Measurements from ENCODE around the gene TMOD2. TPM values are rescaled to one million over a fixed set of nuclear protein-coding genes. Genes with fewer than 3 reads are reported as not detected.

TMOD2 gene
- total and polyA plus RNA-seq, 9 donors = 5.3 to 14.0 (median 6.2) TPM

DNA sequence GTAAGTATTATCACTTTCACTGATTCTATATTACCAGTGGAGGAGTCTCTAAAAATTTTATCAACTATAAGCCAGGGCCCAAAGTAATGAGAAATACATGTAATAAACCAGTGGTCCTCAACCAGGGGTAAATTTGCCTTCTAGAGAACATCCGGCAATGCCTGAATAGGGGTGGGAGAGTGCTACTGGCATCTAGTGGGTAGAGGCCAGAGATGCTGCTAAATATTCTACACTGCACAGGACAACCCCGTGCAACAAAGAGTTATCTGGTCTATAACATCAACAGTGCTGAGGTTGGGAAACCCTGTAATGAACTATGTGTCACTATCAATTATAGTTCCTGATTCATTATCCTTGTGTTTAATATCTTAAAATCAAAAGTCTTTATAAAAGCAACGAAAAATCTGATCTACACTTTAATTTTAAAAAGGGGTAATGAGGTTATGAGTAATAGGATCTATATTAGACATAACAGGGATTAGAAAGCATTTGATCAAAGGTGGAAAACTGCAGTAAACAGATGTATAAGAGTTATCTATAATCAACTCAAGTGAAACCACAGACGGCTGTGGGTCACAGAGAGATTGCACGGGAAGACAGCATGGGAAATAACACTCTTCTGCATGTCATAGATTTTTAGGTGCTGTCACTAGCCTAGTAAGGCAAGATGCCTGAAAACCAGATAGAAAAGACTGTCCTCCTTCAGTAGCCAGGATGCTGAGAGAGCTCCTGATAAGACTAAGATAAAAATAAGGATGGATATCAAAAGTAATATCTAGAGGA lies 16.0 kb upstream of the TMOD2 start:
- no peaks in the 10 kb centered on the region for H3K27me3 ChIP-seq (ENCODE audit: control insufficient read depth, insufficient read depth, low read length)
- H3K9me3 ChIP-seq (replicated peaks; ENCODE audit: control insufficient read depth, low read depth, low read length) = no peaks in the 10 kb centered on the region
- H3K36me3 ChIP-seq (ENCODE audit: control insufficient read depth, insufficient read depth, low read length) = no peaks in the 10 kb centered on the region
- peaks cover 13% of the 10 kb centered on the region for H3K4me1 ChIP-seq (ENCODE audit: control insufficient read depth, insufficient read depth, low read length)
- no peak for DNase-seq
- 60% methylated on average over 1 of the region's 5 CpGs for WGBS (ENCODE audit: insufficient coverage)
- no peak overlapping the region for H3K27ac ChIP-seq (ENCODE audit: low read length)
- H3K4me3 ChIP-seq (ENCODE audit: low read length) = no peak overlapping the region

DNA sequence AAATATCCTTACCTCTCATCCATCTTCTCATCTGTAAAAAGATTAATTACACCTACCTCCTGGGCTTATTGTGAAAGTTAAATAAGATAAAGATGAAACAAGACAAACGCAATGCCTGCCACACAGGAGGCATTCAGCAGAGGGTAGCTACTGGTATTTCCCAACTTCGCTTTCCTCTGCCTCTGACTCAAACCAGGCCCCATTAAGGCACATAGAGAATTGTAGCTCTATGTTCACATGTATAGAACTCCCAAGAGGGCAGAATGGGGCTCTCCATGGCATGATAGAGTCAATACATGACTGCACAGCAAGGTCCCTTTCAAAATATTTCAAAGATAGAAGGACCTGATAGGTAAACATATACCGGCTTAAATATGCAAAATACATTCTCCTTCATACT lies 15.3 kb upstream of the TMOD2 start:
- Histone ChIP-seq H3K9me3 (replicated peaks; ENCODE audit: control insufficient read depth, low read depth, low read length) (no peaks in the 10 kb centered on the region), H3K4me1 (ENCODE audit: control insufficient read depth, insufficient read depth, low read length) (peaks cover 13% of the 10 kb centered on the region), H3K36me3 (ENCODE audit: control insufficient read depth, insufficient read depth, low read length) (no peaks in the 10 kb centered on the region), H3K27ac (ENCODE audit: low read length) (no peak overlapping the region), H3K4me3 (ENCODE audit: low read length) (no peak overlapping the region), H3K27me3 (ENCODE audit: control insufficient read depth, insufficient read depth, low read length) (no peaks in the 10 kb centered on the region)
- no CpG with 5 or more reads among the region's 3 CpGs for WGBS (ENCODE audit: insufficient coverage)
- DNase-seq = no peak

DNA sequence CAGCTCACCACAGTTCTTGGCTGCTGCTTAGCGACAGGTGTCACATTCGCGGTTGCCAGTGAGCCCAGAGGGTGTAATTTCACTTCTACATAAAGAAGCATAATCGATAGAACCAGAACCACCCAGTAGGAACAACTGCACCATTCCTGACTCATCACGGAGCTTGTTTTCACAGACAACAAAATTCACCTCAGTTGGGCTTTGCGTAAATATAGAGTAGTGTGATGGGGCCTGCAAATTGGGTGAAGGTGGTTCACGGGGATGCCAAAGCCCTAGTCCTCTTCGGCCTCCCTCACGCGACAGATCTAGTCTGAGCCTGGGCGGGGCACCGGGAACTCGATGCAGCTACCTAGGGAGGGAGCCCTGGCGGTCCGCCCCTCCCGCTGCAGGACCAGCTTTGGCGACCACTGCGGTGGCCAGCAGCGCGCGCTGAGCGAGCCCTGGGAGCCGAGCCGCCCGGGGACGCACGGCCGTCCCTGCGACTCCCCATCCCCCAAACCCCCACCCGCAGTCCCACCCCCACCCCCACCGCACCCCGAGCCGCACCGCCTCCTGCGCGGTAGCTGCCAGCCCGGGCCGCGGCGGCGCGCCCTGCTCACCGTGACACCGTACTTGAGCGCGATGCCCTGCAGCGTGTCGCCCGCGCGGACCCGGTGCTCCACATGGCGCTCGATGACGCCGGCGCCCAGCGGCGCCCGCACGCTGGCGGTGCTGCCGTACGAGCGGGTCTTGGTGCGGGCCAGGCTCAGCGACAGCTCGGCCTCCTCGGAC lies 14.5 kb upstream of the TMOD2 start:
- peaks cover 9% of the 10 kb centered on the region for H3K4me1 ChIP-seq (ENCODE audit: control insufficient read depth, insufficient read depth, low read length)
- H3K27ac ChIP-seq (ENCODE audit: low read length) = peak overlapping the region; percentile 35
- WGBS (ENCODE audit: insufficient coverage) = 1% methylated on average over 41 of the region's 69 CpGs
- no peaks in the 10 kb centered on the region for H3K27me3 ChIP-seq (ENCODE audit: control insufficient read depth, insufficient read depth, low read length)
- peak overlapping the region; percentile 68 for H3K4me3 ChIP-seq (ENCODE audit: low read length)
- peak; percentile 41 for DNase-seq
- H3K36me3 ChIP-seq (ENCODE audit: control insufficient read depth, insufficient read depth, low read length) = no peaks in the 10 kb centered on the region
- no peaks in the 10 kb centered on the region for H3K9me3 ChIP-seq (replicated peaks; ENCODE audit: control insufficient read depth, low read depth, low read length)

DNA sequence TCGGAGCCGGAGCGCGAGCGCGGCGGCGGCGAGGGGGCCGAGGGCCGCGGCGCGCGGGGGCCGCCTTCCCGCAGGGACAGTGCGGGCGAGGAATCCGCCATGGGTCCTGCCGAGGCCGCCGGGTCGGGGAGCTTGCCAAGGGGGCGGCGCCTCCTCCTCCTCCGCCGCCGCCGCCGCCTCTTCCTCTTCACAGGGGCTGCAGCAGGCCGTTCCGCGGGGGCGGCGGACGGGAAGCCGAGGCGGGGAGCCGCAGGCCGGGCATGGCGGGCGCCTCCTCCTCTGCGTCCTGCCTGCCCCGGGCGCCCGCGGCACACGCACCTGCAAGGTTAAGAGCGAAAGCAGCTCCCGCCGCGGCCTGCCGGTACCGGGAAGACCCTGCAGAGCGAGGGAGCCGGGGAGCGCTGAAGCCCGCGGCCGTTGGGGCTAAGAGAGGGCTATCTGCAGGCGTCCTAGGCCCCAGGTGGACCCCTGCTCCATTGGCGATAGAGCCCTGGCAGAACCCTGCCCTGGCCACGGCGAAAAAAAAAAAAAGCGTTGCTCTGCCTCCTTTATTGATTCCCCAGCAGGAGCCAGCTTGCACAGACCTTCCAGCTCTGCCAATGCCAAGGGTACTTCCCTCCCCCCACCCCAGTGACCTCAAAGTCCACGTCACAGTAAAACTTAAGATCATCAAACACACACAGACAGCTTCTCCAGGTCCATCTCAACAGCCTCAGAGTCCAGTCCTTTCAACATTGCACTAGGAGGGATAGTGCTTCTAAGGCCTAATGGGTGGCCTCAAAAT lies 13.7 kb upstream of the TMOD2 start, which contains the start of gene LYSMD2:
TSS of gene LYSMD2 (minus strand) at position 134 of the 784 bp plus-strand sequence. CDS start at position 101, 33 bp downstream.
- Histone ChIP-seq H3K4me3 (ENCODE audit: low read length) (peak within 1 kb of the TSS; percentile 68), H3K27me3 (ENCODE audit: control insufficient read depth, insufficient read depth, low read length) (peaks cover 3% of the 10 kb centered on the region), H3K9me3 (replicated peaks; ENCODE audit: control insufficient read depth, low read depth, low read length) (no peaks in the 10 kb centered on the region), H3K4me1 (ENCODE audit: control insufficient read depth, insufficient read depth, low read length) (peaks cover 6% of the 10 kb centered on the region), H3K36me3 (ENCODE audit: control insufficient read depth, insufficient read depth, low read length) (no peaks in the 10 kb centered on the region), H3K27ac (ENCODE audit: low read length) (peak within 1 kb of the TSS; percentile 47)
- under 1% methylated on average over 60 of the region's 67 CpGs for WGBS (ENCODE audit: insufficient coverage)
- DNase-seq = peak; percentile 90

DNA sequence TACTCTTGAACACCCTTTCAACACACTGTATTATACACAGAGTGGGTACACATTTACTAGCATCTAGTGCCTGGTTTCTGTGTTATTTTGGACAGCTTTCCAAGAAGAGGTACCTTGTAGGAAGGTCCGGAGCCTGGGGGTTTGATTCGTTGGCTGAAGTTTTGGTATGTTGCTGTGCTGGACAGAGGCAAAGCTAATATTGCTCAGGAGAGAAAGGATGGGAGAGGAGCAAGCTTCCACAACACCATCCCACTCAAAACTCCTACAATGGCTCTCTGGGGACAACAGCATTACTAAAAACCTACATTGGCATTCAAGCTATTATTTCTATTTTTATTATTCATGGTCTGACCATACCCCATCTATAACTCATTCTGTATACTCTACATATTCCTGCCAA lies 12.8 kb upstream of the TMOD2 start:
- no peaks in the 10 kb centered on the region for H3K36me3 ChIP-seq (ENCODE audit: control insufficient read depth, insufficient read depth, low read length)
- peaks cover 3% of the 10 kb centered on the region for H3K27me3 ChIP-seq (ENCODE audit: control insufficient read depth, insufficient read depth, low read length)
- H3K4me1 ChIP-seq (ENCODE audit: control insufficient read depth, insufficient read depth, low read length) = peaks cover 6% of the 10 kb centered on the region
- no peak for DNase-seq
- H3K4me3 ChIP-seq (ENCODE audit: low read length) = no peak overlapping the region
- no CpG with 5 or more reads among the region's 2 CpGs for whole genome bisulfite sequencing (ENCODE audit: insufficient coverage)
- H3K9me3 ChIP-seq (replicated peaks; ENCODE audit: control insufficient read depth, low read depth, low read length) = no peaks in the 10 kb centered on the region
- H3K27ac ChIP-seq (ENCODE audit: low read length) = no peak overlapping the region

DNA sequence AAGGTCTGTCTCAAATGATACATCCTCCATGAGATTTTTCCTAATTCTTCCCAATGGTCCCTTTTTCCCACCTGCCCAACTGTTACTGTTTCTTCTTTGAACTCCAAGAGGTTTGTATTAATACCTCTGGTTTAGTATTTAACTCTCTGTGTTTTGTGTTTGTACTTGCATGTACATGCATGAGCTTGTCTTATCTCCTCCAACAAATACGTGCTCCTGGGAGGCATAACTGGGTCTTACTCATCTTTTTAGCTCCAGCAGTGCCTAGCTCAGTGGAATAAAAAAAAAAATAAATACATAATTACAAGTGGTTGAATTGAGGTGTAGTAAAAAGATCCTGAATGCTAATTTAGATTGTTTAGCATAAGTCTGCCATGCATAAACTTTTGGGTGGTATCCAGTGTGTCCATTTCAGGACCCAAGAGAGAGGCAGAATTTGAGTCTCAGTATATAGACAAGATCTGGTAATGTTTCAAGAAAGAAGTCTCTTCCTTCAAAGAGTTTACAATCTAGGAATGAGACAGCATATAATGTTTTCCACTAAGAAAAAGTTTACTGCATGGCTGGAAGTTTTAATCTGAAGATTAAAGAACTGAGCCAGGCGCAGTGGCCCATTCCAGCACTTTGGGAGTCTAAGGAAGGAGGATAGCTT lies 12.2 kb upstream of the TMOD2 start:
- WGBS (ENCODE audit: insufficient coverage) = 100% methylated on average over 1 of the region's 2 CpGs

DNA sequence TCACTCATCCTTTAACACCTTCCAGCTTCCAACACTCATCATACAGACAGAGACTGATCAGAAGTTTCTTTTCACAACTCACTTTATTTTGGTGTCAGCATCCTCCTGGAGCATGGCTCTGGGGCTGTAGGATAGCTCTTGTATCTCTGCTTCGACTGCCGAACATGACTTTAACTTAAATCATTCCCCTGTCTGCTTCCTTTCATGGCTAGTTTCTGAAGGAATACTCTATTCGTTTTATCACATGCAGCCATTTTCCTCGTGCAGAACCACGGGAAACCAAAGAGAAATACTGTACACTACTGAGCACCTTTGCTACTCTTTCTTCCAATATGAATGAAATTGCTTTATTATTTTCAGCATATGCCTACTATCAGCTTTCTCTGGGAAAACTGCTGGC lies 2.1 kb upstream of the TMOD2 start:
- no peak for DNase-seq
- no peaks in the 10 kb centered on the region for H3K36me3 ChIP-seq (ENCODE audit: control insufficient read depth, insufficient read depth, low read length)
- no peak overlapping the region for H3K27ac ChIP-seq (ENCODE audit: low read length)
- WGBS (ENCODE audit: insufficient coverage) = 56% methylated on average over 3 of the region's 5 CpGs
- peaks cover 12% of the 10 kb centered on the region for H3K4me1 ChIP-seq (ENCODE audit: control insufficient read depth, insufficient read depth, low read length)
- H3K9me3 ChIP-seq (replicated peaks; ENCODE audit: control insufficient read depth, low read depth, low read length) = no peaks in the 10 kb centered on the region
- H3K27me3 ChIP-seq (ENCODE audit: control insufficient read depth, insufficient read depth, low read length) = peaks cover 26% of the 10 kb centered on the region
- no peak overlapping the region for H3K4me3 ChIP-seq (ENCODE audit: low read length)

More for the DNA sequence above, 12.2 kb upstream of the TMOD2 start:
- H3K27ac ChIP-seq (ENCODE audit: low read length) = no peak overlapping the region
- peaks cover 6% of the 10 kb centered on the region for H3K4me1 ChIP-seq (ENCODE audit: control insufficient read depth, insufficient read depth, low read length)
- DNase-seq = no peak
- peaks cover 3% of the 10 kb centered on the region for H3K27me3 ChIP-seq (ENCODE audit: control insufficient read depth, insufficient read depth, low read length)
- H3K36me3 ChIP-seq (ENCODE audit: control insufficient read depth, insufficient read depth, low read length) = no peaks in the 10 kb centered on the region
- no peaks in the 10 kb centered on the region for H3K9me3 ChIP-seq (replicated peaks; ENCODE audit: control insufficient read depth, low read depth, low read length)
- H3K4me3 ChIP-seq (ENCODE audit: low read length) = no peak overlapping the region

DNA sequence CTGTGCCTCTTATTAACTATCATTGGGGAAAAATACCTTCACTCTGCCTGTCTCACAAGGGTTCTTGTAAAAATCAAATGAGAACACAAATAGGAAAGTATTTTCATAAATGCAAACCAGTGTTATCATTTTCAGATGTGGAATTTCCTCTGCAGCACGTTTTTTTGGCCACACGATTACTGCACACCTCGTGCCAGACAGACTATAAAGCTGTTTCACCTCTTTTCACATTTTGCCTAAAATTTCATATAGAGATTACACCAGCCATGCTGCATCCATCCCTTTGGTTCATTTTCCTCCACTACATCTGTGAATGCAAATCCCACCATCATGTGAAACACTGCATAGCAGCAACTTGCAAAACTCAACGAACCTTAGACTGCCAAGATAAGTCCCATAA lies 1.2 kb upstream of the TMOD2 start:
- Histone ChIP-seq H3K36me3 (ENCODE audit: control insufficient read depth, insufficient read depth, low read length) (no peaks in the 10 kb centered on the region), H3K27ac (ENCODE audit: low read length) (no peak overlapping the region), H3K4me1 (ENCODE audit: control insufficient read depth, insufficient read depth, low read length) (peaks cover 12% of the 10 kb centered on the region), H3K27me3 (ENCODE audit: control insufficient read depth, insufficient read depth, low read length) (peaks cover 26% of the 10 kb centered on the region), H3K9me3 (replicated peaks; ENCODE audit: control insufficient read depth, low read depth, low read length) (no peaks in the 10 kb centered on the region), H3K4me3 (ENCODE audit: low read length) (no peak overlapping the region)
- 40% methylated on average over 1 of the region's 4 CpGs for WGBS (ENCODE audit: insufficient coverage)
- DNase-seq = no peak

DNA sequence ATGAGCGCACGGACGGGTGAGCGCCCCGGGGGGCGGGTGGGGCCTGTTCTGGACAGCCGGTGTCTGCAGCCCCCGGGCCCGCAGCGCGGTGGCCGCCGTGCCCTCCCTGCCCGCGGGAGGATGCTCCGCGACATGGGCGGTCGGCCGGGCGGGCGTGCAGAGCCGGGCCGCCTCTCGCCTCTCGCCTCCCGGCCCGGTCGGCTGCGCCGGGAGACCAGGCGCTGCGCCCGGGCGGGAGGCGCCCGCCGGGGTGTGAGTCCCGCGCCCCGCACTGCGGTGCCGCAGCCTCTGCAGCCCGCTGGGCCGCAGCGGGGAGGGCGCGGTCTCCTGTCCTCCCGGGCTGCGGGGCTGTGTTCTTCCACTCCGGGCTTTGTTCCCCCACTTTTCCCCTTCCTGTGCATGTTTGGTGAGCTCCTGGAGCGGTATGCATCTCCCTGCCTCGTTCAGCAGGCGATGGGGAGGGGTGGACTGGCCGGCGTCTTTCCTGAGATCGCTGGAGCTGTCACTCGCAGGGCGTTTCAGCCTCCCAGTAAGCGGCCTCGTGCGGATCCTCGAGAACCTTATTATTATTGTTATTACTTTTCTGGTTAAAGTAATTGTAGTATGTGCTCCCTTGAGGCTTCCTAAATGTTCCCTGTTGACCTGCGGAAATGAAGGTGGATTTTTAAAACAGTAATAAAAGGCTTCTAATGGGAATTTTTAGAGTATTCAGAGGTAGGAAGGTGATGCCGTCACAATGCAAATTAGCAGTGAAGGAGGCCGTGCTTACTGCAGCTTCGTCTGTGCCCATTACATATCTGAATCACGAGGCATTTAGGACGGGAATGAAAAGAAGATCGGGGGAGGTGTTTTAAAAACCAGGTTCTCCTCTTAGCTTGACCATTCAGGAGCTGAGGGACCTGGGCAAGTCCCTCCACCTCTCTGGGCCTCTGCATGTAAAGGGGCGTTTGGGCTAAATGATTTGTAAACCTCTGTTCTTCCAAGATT lies 593 bp downstream of the TMOD2 start:
- Histone ChIP-seq H3K27me3 (ENCODE audit: control insufficient read depth, insufficient read depth, low read length) (peaks cover 24% of the 10 kb centered on the region), H3K27ac (ENCODE audit: low read length) (no peak overlapping the region), H3K4me1 (ENCODE audit: control insufficient read depth, insufficient read depth, low read length) (peaks cover 12% of the 10 kb centered on the region), H3K4me3 (ENCODE audit: low read length) (peak overlapping the region; percentile 53), H3K9me3 (replicated peaks; ENCODE audit: control insufficient read depth, low read depth, low read length) (no peaks in the 10 kb centered on the region), H3K36me3 (ENCODE audit: control insufficient read depth, insufficient read depth, low read length) (no peaks in the 10 kb centered on the region)
- WGBS (ENCODE audit: insufficient coverage) = 2% methylated on average over 57 of the region's 71 CpGs
- peak; percentile 50 for DNase-seq
